H1 (cell line): Measurements from ENCODE around the gene ROGDI.

Experiments
- EZH2 ChIP-seq: fragments of 200-600 bp; sonication (generic); IDR thresholded peaks from 2 replicates; pipeline ENCODE4 v1.7.1; 2012; ENCODE audit warnings: low read depth, mild to moderate bottlenecking, moderate library complexity, low read length, inconsistent platforms; ENCODE audit not compliant: severe bottlenecking
- GABPA ChIP-seq: IDR thresholded peaks from 2 replicates; pipeline ENCODE4 v1.6.1; 2011; ENCODE audit warnings: mild to moderate bottlenecking, low read length, moderate library complexity, borderline replicate concordance; ENCODE audit not compliant: insufficient read depth
- TF ChIP-seq, protein P1 (sequence below), 3 experiments: IDR thresholded peaks; 1 replicate in 2 of 3; 2 replicates in 1 of 3; pipeline versions ENCODE4 v1.5.1 to v1.6.1; 2011; ENCODE audit warnings: low read length in 3 of 3, mild to moderate bottlenecking in 3 of 3, inconsistent platforms in 2 of 3, low read depth in 1 of 3, moderate library complexity in 1 of 3; ENCODE audit not compliant: insufficient read depth in 1 of 3; ENCODE audit errors: control extremely low read depth in 1 of 3

DNA sequence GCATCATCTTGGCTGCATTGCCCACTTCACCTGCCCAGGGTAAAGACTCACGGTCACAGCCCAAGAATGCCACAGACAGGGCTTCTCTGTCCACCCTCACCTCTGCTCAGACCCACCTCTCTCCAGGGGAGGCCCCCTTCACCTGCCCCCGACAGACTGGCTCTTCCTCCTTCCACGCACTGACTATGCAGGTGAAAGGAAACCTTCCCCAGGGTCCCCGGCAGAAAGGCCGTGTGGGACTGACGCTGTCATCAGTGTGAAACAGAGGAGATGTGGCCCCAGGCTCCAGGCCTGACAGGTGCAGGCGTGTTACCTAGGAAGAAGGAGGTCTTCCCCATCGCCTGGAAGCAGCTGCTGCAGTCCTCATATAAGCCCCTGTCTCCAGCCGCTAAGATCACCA is 9.3 kb upstream of the ROGDI start:
- TF ChIP-seq, protein P1, sequence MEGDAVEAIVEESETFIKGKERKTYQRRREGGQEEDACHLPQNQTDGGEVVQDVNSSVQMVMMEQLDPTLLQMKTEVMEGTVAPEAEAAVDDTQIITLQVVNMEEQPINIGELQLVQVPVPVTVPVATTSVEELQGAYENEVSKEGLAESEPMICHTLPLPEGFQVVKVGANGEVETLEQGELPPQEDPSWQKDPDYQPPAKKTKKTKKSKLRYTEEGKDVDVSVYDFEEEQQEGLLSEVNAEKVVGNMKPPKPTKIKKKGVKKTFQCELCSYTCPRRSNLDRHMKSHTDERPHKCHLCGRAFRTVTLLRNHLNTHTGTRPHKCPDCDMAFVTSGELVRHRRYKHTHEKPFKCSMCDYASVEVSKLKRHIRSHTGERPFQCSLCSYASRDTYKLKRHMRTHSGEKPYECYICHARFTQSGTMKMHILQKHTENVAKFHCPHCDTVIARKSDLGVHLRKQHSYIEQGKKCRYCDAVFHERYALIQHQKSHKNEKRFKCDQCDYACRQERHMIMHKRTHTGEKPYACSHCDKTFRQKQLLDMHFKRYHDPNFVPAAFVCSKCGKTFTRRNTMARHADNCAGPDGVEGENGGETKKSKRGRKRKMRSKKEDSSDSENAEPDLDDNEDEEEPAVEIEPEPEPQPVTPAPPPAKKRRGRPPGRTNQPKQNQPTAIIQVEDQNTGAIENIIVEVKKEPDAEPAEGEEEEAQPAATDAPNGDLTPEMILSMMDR (IDR thresholded peaks at IDR 0.05; ENCODE audit: control extremely low read depth in 1 of 3, insufficient read depth in 1 of 3, low read depth in 1 of 3, low read length in 3 of 3): no peak
- TF ChIP-seq EZH2 (no peak), GABPA (no peak)
